Measurements from ENCODE around the gene NEK10. TPM values are rescaled to one million over a fixed set of nuclear protein-coding genes. Genes with fewer than 3 reads are reported as not detected.

The NEK10 gene
- total and polyA plus RNA-seq, 2 of the 13 experiments (the other 11 are each of a cell fraction or from before 2014, with no cell fraction given), result 2.8 to 14.2 TPM

DNA sequence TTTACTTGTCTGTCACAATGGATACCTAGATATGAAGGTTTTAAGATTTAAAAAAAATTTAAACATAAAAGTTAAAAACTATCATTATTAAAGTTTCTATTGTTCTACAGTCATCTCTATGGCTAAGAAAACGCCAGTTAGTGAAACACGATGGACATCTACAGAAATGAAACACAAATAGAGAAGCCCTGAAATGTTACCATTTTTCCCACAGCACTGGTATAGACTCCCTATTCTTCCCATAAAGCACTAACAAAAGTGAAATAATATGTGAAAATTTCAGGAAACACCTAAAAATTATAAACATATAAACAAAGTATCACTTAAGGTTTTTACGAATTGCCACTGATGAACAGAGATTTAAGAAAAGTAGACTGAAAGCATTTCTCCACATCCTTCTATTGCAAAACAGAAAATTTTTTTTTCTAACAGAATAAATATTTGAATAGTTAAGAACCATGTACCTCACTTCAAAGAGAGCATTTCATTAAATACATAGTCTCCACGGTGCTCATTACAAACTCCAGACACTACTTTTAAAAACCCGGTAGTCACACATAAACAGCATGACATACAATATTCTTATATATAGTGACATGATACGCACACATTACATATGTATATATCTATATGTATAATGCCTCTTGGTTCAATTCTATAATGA is 7.1 kb upstream of the NEK10 start (continued):
- TF ChIP-seq, protein P1, sequence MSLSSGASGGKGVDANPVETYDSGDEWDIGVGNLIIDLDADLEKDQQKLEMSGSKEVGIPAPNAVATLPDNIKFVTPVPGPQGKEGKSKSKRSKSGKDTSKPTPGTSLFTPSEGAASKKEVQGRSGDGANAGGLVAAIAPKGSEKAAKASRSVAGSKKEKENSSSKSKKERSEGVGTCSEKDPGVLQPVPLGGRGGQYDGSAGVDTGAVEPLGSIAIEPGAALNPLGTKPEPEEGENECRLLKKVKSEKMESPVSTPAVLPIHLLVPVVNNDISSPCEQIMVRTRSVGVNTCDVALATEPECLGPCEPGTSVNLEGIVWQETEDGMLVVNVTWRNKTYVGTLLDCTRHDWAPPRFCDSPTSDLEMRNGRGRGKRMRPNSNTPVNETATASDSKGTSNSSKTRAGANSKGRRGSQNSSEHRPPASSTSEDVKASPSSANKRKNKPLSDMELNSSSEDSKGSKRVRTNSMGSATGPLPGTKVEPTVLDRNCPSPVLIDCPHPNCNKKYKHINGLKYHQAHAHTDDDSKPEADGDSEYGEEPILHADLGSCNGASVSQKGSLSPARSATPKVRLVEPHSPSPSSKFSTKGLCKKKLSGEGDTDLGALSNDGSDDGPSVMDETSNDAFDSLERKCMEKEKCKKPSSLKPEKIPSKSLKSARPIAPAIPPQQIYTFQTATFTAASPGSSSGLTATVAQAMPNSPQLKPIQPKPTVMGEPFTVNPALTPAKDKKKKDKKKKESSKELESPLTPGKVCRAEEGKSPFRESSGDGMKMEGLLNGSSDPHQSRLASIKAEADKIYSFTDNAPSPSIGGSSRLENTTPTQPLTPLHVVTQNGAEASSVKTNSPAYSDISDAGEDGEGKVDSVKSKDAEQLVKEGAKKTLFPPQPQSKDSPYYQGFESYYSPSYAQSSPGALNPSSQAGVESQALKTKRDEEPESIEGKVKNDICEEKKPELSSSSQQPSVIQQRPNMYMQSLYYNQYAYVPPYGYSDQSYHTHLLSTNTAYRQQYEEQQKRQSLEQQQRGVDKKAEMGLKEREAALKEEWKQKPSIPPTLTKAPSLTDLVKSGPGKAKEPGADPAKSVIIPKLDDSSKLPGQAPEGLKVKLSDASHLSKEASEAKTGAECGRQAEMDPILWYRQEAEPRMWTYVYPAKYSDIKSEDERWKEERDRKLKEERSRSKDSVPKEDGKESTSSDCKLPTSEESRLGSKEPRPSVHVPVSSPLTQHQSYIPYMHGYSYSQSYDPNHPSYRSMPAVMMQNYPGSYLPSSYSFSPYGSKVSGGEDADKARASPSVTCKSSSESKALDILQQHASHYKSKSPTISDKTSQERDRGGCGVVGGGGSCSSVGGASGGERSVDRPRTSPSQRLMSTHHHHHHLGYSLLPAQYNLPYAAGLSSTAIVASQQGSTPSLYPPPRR (CRISPR knock-in tag; IDR thresholded peaks at IDR 0.05; ENCODE audit: borderline replicate concordance), result peak; percentile 39; the same call in 1 of the 2 replicates
- TF ChIP-seq MED1 (CRISPR knock-in tag; IDR thresholded peaks at IDR 0.05), result peak; percentile 72
- TF ChIP-seq FOXJ3 (CRISPR knock-in tag; IDR thresholded peaks at IDR 0.05; ENCODE audit: borderline replicate concordance), result peak; percentile 87; the same call in 1 of the 2 replicates
- peak; percentile 30; the same call in 1 of the 2 replicates for TF ChIP-seq POGZ (CRISPR knock-in tag; IDR thresholded peaks at IDR 0.05)
- no peak for TF ChIP-seq HIVEP1 (CRISPR knock-in tag; IDR thresholded peaks at IDR 0.05)
- TF ChIP-seq, protein P2, sequence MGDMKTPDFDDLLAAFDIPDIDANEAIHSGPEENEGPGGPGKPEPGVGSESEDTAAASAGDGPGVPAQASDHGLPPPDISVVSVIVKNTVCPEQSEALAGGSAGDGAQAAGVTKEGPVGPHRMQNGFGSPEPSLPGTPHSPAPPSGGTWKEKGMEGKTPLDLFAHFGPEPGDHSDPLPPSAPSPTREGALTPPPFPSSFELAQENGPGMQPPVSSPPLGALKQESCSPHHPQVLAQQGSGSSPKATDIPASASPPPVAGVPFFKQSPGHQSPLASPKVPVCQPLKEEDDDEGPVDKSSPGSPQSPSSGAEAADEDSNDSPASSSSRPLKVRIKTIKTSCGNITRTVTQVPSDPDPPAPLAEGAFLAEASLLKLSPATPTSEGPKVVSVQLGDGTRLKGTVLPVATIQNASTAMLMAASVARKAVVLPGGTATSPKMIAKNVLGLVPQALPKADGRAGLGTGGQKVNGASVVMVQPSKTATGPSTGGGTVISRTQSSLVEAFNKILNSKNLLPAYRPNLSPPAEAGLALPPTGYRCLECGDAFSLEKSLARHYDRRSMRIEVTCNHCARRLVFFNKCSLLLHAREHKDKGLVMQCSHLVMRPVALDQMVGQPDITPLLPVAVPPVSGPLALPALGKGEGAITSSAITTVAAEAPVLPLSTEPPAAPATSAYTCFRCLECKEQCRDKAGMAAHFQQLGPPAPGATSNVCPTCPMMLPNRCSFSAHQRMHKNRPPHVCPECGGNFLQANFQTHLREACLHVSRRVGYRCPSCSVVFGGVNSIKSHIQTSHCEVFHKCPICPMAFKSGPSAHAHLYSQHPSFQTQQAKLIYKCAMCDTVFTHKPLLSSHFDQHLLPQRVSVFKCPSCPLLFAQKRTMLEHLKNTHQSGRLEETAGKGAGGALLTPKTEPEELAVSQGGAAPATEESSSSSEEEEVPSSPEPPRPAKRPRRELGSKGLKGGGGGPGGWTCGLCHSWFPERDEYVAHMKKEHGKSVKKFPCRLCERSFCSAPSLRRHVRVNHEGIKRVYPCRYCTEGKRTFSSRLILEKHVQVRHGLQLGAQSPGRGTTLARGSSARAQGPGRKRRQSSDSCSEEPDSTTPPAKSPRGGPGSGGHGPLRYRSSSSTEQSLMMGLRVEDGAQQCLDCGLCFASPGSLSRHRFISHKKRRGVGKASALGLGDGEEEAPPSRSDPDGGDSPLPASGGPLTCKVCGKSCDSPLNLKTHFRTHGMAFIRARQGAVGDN (CRISPR knock-in tag; IDR thresholded peaks at IDR 0.05), result no peak
- TF ChIP-seq TRAFD1 (CRISPR knock-in tag; IDR thresholded peaks at IDR 0.05; ENCODE audit: borderline replicate concordance), result no peak
- TF ChIP-seq ZNF816 (CRISPR knock-in tag; IDR thresholded peaks at IDR 0.05; ENCODE audit: borderline replicate concordance), result no peak
- TF ChIP-seq, protein P3, sequence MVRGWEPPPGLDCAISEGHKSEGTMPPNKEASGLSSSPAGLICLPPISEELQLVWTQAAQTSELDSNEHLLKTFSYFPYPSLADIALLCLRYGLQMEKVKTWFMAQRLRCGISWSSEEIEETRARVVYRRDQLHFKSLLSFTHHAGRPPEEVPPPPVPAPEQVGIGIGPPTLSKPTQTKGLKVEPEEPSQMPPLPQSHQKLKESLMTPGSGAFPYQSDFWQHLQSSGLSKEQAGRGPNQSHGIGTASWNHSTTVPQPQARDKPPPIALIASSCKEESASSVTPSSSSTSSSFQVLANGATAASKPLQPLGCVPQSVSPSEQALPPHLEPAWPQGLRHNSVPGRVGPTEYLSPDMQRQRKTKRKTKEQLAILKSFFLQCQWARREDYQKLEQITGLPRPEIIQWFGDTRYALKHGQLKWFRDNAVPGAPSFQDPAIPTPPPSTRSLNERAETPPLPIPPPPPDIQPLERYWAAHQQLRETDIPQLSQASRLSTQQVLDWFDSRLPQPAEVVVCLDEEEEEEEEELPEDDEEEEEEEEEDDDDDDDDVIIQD (CRISPR knock-in tag; IDR thresholded peaks at IDR 0.05; ENCODE audit: low read depth), result peak; percentile 23; the same call in 1 of the 2 replicates
- no peak for TF ChIP-seq HMG20B (CRISPR knock-in tag; conservative IDR thresholded peaks at IDR 0.05)
- no peak for TF ChIP-seq PCBP1 (IDR thresholded peaks at IDR 0.05; ENCODE audit: borderline replicate concordance, low read depth, low read length)
- peak; percentile 72 for TF ChIP-seq BCL6 (CRISPR knock-in tag; IDR thresholded peaks at IDR 0.05)
- TF ChIP-seq ZBTB20 (CRISPR knock-in tag; IDR thresholded peaks at IDR 0.05; ENCODE audit: borderline replicate concordance, low read depth), result peak; percentile 61; the same call in 1 of the 2 replicates
- peak; percentile 86 for TF ChIP-seq CEBPB (IDR thresholded peaks at IDR 0.05; ENCODE audit: borderline replicate concordance, low read depth, low read length)
- TF ChIP-seq SETDB1 (CRISPR knock-in tag; IDR thresholded peaks at IDR 0.05; ENCODE audit: borderline replicate concordance), result no peak
- peak; percentile 67 for TF ChIP-seq HNF4A (CRISPR knock-in tag; IDR thresholded peaks at IDR 0.05)

All from HepG2 (cell line).